Neural cell (in vitro differentiated cells): ENCODE results near the gene RHOT1. TPM values are rescaled to one million over a fixed set of nuclear protein-coding genes. Genes with fewer than 3 reads are reported as not detected.
"Not testable (repeated sequence)": the region's sequence is repeated elsewhere in the genome, so short reads cannot be mapped to it uniquely, and the experiment has no call there.

Source experiments
- H2AFZ ChIP-seq: fragments of 200-600, 300-800 bp; sonication (generic), shearing (Covaris generic); 2 replicates; pipeline ENCODE4 v1.6.0; 2014; ENCODE audit warnings: low read depth, mild to moderate bottlenecking, antibody characterized with exemption, low read length, moderate library complexity
- H3F3A ChIP-seq: fragments of 200-600 bp; shearing (Covaris generic); 2 replicates; pipeline ENCODE4 v1.6.1; 2016; ENCODE audit warnings: mild to moderate bottlenecking, moderate library complexity, mixed read lengths, antibody characterized with exemption, low read length; ENCODE audit not compliant: insufficient read depth, poor library complexity, severe bottlenecking
- H3K27ac ChIP-seq: fragments of 200-600, 300-800 bp; sonication (generic), shearing (Covaris generic); 2 replicates; pipeline ENCODE4 v1.5.1; 2014; ENCODE audit warnings: mild to moderate bottlenecking, low read length, moderate library complexity
- H3K27me3 ChIP-seq: fragments of 300-800, 200-600 bp; sonication (generic), shearing (Covaris generic); 2 replicates; pipeline ENCODE4 v1.6.0; 2014; ENCODE audit warnings: mild to moderate bottlenecking, low read depth, low read length, moderate library complexity; ENCODE audit not compliant: insufficient read depth
- H3K36me3 ChIP-seq: fragments of 300-800, 200-600 bp; sonication (generic), shearing (Covaris generic); 2 replicates; pipeline ENCODE4 v1.5.1; 2014; ENCODE audit warnings: mild to moderate bottlenecking, antibody characterized with exemption, low read length, moderate library complexity; ENCODE audit not compliant: insufficient read depth
- H3K4me2 ChIP-seq: fragments of 300-800, 200-600 bp; sonication (generic), shearing (Covaris generic); 2 replicates; pipeline ENCODE4 v1.6.0; 2014; ENCODE audit warnings: mild to moderate bottlenecking, low read length
- H3K4me3 ChIP-seq: fragments of 300-800, 200-600 bp; sonication (generic), shearing (Covaris generic); 2 replicates; pipeline ENCODE4 v1.5.1; 2014; ENCODE audit warnings: mild to moderate bottlenecking, low read length, moderate library complexity
- H3K79me2 ChIP-seq: fragments of 200-600 bp; shearing (Covaris generic); replicated peaks from 2 replicates; pipeline ENCODE4 v1.6.0; 2014; ENCODE audit warnings: mild to moderate bottlenecking, low read length, moderate library complexity; ENCODE audit not compliant: insufficient read depth
- H3K9ac ChIP-seq: fragments of 300-800, 200-600 bp; sonication (generic), shearing (Covaris generic); 2 replicates; pipeline ENCODE4 v1.6.1; 2016; ENCODE audit warnings: mild to moderate bottlenecking, low read length, mixed read lengths
- H3K9me2 ChIP-seq: fragments of 200-600 bp; shearing (Covaris generic); 2 replicates; pipeline ENCODE4 v1.6.1; 2016; ENCODE audit warnings: mild to moderate bottlenecking, low read length, mixed read lengths; ENCODE audit not compliant: insufficient read depth
- H3K9me3 ChIP-seq: fragments of 200-600, 300-800 bp; sonication (generic), shearing (Covaris generic); 2 replicates; pipeline ENCODE4 v1.6.1; 2016; ENCODE audit warnings: mild to moderate bottlenecking, mixed run types, low read length, moderate library complexity, mixed read lengths
- H4K20me1 ChIP-seq: fragments of 200-600 bp; shearing (Covaris generic); 2 replicates; pipeline ENCODE4 v1.6.1; 2016; ENCODE audit warnings: mild to moderate bottlenecking, mixed run types; ENCODE audit not compliant: insufficient read depth
- EP300 ChIP-seq: fragments of 450-650 bp; conservative IDR thresholded peaks from 2 replicates; pipeline ENCODE4 v1.6.1; 2014; ENCODE audit warnings: antibody characterized with exemption, mild to moderate bottlenecking, moderate library complexity; ENCODE audit not compliant: poor library complexity, severe bottlenecking
- MXI1 ChIP-seq: fragments of 450-650 bp; conservative IDR thresholded peaks from 2 replicates; pipeline ENCODE4 v1.6.1; 2014; ENCODE audit warnings: antibody characterized with exemption, mild to moderate bottlenecking; ENCODE audit not compliant: poor library complexity, severe bottlenecking
- RAD21 ChIP-seq: fragments of 450-650 bp; conservative IDR thresholded peaks from 2 replicates; pipeline ENCODE4 v1.6.1; 2014; ENCODE audit warnings: antibody characterized with exemption, mild to moderate bottlenecking, moderate library complexity
- SMC3 ChIP-seq: fragments of 450-650 bp; conservative IDR thresholded peaks from 2 replicates; pipeline ENCODE4 v1.6.1; 2014; ENCODE audit warnings: antibody characterized with exemption, mild to moderate bottlenecking, moderate library complexity; ENCODE audit not compliant: poor library complexity
- TAF1 ChIP-seq: IDR thresholded peaks from 2 replicates; pipeline ENCODE4 v1.6.1; 2012; ENCODE audit warnings: low read depth
- polyA plus RNA-seq: library from polyadenylated mRNA; depleted of rRNA; stranded (reverse); fragments of >200 nt; gene quantifications from 2 replicates; pipeline ENCODE4 v1.2.3, GENCODE V29; 2014

Gene RHOT1
- polyA plus RNA-seq, 1 donor from 2014 or later, result 99.1 TPM

DNA sequence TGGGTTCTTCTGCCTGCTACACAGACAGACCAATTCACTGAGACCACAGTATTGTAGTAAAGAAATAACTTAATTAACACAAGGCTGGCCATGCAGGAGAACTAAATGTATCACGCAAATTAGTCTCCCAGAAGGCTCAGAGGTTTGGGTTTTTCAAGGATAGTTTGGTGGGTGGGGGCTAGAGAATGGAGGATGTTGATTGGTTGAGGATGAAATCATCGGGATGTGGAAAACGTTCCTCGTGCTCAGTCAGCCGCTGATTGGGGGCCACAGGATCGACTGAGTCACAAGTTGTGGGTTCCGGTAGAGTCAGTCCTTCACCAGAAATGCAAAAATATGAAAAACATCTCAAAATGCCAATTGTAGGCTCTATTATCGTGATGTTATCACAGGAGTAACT, 18.7 kb downstream of the RHOT1 start (continued):
- no peak for TF ChIP-seq EP300

DNA sequence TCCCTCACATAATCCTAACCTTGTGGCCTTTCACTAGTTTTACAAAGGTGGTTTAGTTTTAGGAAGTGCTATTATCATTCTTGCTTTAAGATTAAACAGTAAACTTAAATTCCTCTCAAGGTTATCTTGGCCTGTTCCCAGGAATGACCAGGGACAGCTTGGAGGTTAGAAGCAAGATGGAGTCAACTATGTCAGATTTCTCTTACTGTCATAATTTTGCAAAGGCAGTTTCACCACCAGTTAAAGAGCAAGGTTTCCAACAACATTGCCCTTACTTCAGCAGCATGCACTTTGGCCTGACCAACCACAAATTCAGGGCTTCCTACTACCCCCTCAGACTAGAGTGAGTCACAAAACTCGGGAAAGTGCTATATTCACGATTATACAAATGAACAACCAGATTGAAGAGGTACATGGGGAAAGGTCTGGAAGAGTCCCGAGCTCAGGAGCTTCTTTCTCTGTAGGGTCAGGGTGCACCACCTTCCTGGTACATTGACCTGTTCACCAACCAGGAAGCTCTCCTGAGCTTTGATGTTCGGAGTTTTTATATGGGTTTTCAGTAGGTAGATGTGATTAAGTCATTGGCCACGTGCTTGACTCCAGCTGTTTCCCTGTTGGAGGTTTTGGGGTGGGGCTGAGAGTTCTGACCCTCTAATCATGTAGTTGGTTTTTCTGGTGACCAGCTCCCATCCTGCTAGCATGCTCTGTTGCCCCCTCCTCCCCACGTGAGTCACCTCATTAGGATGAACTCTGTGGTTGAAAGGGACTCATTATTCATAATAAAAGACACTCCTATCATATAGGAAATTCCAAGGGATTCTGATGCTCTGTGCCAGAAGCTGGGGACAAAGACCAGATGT, 19.4 kb downstream of the RHOT1 start:
- no peaks in the 10 kb centered on the region for H3K27me3 ChIP-seq
- H3K4me3 ChIP-seq, result no peak overlapping the region
- no peaks in the 10 kb centered on the region for H3K9me3 ChIP-seq
- no peak overlapping the region for H3K4me2 ChIP-seq
- no peaks in the 10 kb centered on the region for H3K79me2 ChIP-seq
- no peaks in the 10 kb centered on the region for H3K36me3 ChIP-seq
- TF ChIP-seq SMC3, result no peak
- no peak for TF ChIP-seq TAF1
- no peaks in the 10 kb centered on the region for H4K20me1 ChIP-seq
- H3K9ac ChIP-seq, result no peak overlapping the region
- H2AFZ ChIP-seq, result no peak overlapping the region
- H3K27ac ChIP-seq, result no peak overlapping the region
- no peaks in the 10 kb centered on the region for H3K9me2 ChIP-seq
- H3F3A ChIP-seq, result no peaks in the 10 kb centered on the region

DNA sequence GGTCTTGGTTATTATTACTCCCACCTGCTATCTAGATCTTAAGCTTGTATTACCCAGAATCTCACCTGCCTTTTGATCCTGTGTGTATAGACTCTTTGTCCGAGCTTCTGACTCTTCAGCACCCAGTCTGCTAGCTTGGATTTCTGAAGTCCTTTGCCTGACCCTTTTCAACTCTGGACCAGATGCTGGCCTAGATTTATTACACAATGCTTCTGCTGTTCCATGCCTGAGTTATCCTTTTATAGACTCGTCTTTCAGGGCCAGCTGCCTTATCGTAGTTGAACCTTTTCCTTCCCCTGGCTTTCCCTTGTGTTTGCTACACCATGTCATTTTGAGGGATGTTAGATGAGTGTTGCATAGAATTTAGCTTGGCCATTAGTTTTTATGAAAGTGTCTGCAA, 32.6 kb downstream of the RHOT1 start:
- Histone ChIP-seq H3K9me3 (no peaks in the 10 kb centered on the region), H3K4me2 (no peak overlapping the region), H3K27me3 (no peaks in the 10 kb centered on the region), H3K27ac (no peak overlapping the region), H3F3A (no peaks in the 10 kb centered on the region), H3K9me2 (no peaks in the 10 kb centered on the region), H4K20me1 (no peaks in the 10 kb centered on the region), H2AFZ (no peak overlapping the region), H3K9ac (no peak overlapping the region), H3K79me2 (no peaks in the 10 kb centered on the region), H3K4me3 (no peak overlapping the region), H3K36me3 (peaks cover 17% of the 10 kb centered on the region)
- TF ChIP-seq RAD21, result no peak
- no peak for TF ChIP-seq MXI1
- TF ChIP-seq SMC3, result no peak
- TF ChIP-seq EP300, result no peak

DNA sequence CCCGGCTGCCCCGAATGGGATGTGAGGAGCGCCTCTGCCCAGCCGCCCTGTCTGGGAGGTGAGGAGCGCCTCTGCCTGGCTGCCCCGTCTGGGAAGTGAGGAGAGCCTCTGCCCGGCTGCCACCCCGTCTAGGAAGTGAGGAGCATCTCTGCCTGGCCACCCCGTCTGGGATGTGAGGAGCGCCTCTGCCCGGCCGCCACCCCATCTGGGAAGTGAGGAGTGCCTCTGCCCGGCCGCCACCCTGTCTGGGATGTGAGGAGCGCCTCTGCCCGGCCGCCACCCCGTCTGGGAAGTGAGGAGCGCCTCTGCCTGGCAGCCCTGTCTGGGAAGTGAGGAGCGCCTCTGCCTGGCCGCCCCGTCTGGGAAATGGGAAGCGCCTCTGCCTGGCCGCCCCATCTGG, 36.4 kb downstream of the RHOT1 start:
- H3K79me2 ChIP-seq, H3K9me3 ChIP-seq: not testable (repeated sequence)
- peaks cover 17% of the 10 kb centered on the region for H3K36me3 ChIP-seq

DNA sequence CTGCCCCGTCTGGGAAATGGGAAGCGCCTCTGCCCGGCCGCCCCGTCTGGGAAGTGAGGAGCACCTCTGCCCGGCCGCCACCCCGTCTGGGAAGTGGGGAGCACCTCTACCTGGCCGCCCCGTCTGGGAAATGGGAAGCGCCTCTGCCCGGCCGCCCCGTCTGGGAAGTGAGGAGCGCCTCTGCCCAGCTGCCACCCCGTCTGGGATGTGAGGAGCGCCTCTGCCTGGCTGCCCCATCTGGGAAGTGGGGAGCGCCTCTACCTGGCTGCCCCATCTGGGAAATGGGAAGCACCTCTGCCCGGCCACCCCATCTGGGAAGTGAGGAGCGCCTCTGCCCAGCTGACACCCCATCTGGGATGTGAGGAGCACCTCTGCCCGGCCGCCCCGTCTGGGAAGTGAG, 36.8 kb downstream of the RHOT1 start:
- H2AFZ ChIP-seq, H3K9me3 ChIP-seq, H3K79me2 ChIP-seq, H3K4me2 ChIP-seq, H3K27me3 ChIP-seq, H3K4me3 ChIP-seq, H3K27ac ChIP-seq, H3F3A ChIP-seq, H3K9ac ChIP-seq, H4K20me1 ChIP-seq, H3K9me2 ChIP-seq: not testable (repeated sequence)
- H3K36me3 ChIP-seq, result peaks cover 17% of the 10 kb centered on the region

More for the DNA sequence above, 36.4 kb downstream of the RHOT1 start:
- H3K27me3 ChIP-seq, H4K20me1 ChIP-seq, H3K27ac ChIP-seq, H3F3A ChIP-seq, H2AFZ ChIP-seq, H3K4me2 ChIP-seq, H3K9me2 ChIP-seq, H3K4me3 ChIP-seq, H3K9ac ChIP-seq: not testable (repeated sequence)

DNA sequence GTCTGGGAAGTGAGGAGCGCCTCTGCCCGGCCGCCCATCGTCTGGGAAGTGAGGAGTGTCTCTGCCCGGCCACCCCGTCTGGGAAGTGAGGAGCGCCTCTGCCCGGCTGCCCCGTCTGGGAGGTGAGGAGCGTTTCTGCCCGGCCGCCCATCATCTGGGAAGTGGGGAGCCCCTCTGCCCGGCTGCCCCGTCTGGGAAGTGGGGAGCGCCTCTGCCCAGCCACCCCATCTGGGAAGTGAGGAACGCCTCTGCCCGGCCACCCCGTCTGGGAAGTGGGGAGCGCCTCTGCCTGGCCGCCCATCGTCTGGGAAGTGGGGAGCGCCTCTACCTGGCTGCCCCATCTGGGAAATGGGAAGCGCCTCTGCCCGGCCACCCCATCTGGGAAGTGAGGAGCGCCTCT, 37.2 kb downstream of the RHOT1 start:
- not testable (repeated sequence) for H3K9me3 ChIP-seq, H3K9me2 ChIP-seq, H3K4me3 ChIP-seq, H3K27me3 ChIP-seq, H3F3A ChIP-seq, H3K9ac ChIP-seq, H4K20me1 ChIP-seq, H2AFZ ChIP-seq, H3K27ac ChIP-seq, H3K4me2 ChIP-seq, H3K79me2 ChIP-seq
- H3K36me3 ChIP-seq, result peaks cover 17% of the 10 kb centered on the region

DNA sequence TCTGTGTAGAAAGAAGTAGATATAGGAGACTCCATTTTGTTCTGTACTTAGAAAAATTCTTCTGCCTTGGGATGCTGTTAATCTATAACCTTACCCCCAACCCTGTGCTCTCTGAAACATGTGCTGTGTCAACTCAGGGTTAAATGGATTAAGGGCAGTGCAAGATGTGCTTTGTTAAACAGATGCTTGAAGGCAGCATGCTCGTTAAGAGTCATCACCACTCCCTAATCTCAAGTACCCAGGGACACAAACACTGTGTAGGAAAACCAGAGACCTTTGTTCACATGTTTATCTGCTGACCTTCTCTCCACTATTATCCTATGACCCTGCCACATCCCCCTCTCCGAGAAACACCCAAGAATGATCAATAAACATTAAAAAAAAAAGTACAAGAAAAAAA, 38.0 kb downstream of the RHOT1 start:
- H3K9me3 ChIP-seq, H3K4me2 ChIP-seq, H3K9me2 ChIP-seq, H2AFZ ChIP-seq, H4K20me1 ChIP-seq, H3K27ac ChIP-seq, H3K9ac ChIP-seq, H3K27me3 ChIP-seq, H3F3A ChIP-seq, H3K36me3 ChIP-seq, H3K79me2 ChIP-seq, H3K4me3 ChIP-seq: not testable (repeated sequence)
